Activated CD8-positive, alpha-beta memory T cell treated with anti-CD3 and anti-CD28 coated beads for 36 hours (primary cell): ENCODE results near the gene DOCK9. TPM values are rescaled to one million over a fixed set of nuclear protein-coding genes. Genes with fewer than 3 reads are reported as not detected.

ENCODE experiments used
- CTCF ChIA-PET: fragments of 350-600 bp; sonication (Branson Sonifier 250); formaldehyde crosslinking; loops from one replicate; lab custom pipeline; 2021; ENCODE audit warnings: antibody characterized with exemption; lab: Charles Lee
- POLR2A ChIA-PET: fragments of 350-600 bp; sonication (Branson Sonifier 250); formaldehyde crosslinking; loops from one replicate; lab custom pipeline; 2021; ENCODE audit warnings: antibody characterized with exemption; lab: Charles Lee
- total RNA-seq, 2 experiments: library from RNA; stranded (reverse); gene quantifications; one replicate each; pipeline ENCODE4 v1.2.3, GENCODE V29; 2021

Gene DOCK9
- total RNA-seq, 2 experiments from 2014 or later, result 33.0 to 38.6 TPM

- ChIA-PET POLR2A (no interaction called here), CTCF (interaction anchor here (1.0 kb wide), 1 partner anchor 14 kb away, joined by 3 read pairs; no protein-coding TSS in a partner anchor)
These were observed 17.9 kb downstream of the DOCK9 start for GRCh38 chr13:98959786-98960605.

- POLR2A ChIA-PET, result no interaction called here
- CTCF ChIA-PET, result no interaction called here
These were observed 18.6 kb downstream of the DOCK9 start for GRCh38 chr13:98959291-98959690.

DNA sequence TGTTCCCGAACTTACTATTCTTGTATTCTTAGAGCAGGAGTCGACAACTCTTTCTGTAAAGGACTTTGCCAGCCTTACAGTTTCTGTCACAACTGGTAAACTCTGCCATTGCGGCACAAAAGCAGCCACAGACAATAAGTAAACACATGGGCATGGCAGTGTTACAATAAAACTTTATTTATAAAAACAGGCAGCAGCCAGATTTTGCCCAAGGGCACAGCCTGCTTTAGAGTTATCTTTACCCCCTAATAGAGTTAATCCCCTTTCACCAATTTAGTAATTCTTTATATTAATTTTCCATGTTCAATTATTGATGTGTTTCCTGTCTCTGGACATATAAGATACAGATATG is 19.4 kb downstream of the DOCK9 start:
- CTCF ChIA-PET, result no interaction called here
- POLR2A ChIA-PET, result no interaction called here

GRCh38 chr13:98957731-98958442 is 20.0 kb downstream of the DOCK9 start:
- ChIA-PET POLR2A (no interaction called here), CTCF (no interaction called here)

- CTCF ChIA-PET, result no interaction called here
- POLR2A ChIA-PET, result no interaction called here
These were observed 22.5 kb downstream of the DOCK9 start for GRCh38 chr13:98955336-98955735.

DNA sequence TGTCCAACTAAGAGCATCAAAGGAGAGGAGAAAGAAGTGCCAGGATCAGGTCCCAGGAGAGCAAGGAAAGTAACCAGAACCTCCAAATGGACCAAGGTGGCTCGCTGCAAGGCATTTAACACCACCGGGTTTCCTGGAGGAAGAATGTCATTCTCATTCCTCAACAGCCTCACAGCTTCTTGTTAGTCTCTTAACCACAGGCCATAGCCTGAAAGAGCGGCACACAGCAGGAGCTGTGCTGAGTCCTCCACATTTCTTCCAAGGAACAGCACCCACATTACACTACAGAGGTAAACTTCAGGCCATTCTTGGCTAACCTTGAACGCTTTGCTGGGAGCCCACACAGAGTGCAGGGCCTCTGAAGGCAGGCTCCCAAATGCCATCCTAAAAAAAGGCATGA is 23.6 kb downstream of the DOCK9 start:
- ChIA-PET POLR2A (no interaction called here), CTCF (no interaction called here)

DNA sequence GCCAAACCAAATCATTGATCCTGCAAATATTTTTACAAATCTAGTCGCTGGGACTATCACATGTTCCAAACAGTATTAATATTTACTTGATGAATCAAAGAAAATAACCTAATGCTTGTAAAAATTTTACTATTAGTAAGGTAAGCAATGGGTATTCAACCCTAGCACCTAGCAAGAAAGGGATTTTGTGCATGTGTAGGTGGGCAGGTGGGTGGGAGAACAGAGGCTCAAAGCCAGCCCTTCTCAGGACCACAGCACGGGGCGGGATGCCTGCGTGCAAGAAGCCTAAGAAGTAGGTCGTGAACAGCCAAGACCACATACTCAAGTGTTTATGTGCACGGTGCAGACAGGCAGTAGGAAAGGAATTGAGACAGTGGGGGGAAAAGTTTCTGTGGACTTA is 26.6 kb downstream of the DOCK9 start:
- ChIA-PET POLR2A (no interaction called here), CTCF (no interaction called here)

- POLR2A ChIA-PET, result no interaction called here
- CTCF ChIA-PET, result no interaction called here
These were observed 27.2 kb downstream of the DOCK9 start for GRCh38 chr13:98950705-98951104.

DNA sequence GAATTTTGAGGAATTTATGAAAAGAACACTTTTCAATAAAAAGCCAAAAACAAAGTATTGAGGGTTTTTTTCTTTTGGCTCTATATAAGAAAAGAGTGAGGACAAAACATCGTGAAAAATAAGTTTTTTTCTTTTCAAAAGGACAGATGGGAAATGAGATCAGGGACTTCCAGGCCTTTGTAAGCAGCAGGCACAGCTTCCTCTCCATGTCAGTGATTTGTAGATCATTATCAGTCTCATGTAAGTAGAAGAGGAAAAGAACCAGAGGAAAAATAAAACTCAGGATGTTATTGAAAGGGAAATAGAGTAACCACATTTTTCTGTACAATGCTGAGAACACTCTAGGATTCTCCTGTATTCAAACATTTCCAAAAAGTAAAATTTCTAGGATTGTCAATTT is 29.9 kb downstream of the DOCK9 start:
- ChIA-PET POLR2A (no interaction called here), CTCF (interaction anchor here (0.7 kb wide), 1 partner anchor 243 kb away, joined by 4 read pairs; no protein-coding TSS in a partner anchor)

- CTCF ChIA-PET, result interaction anchor here (1.4 kb wide), 1 partner anchor 15 kb away, joined by 3 read pairs; no protein-coding TSS in a partner anchor
- POLR2A ChIA-PET, result no interaction called here
These were observed 31.8 kb downstream of the DOCK9 start for GRCh38 chr13:98945863-98946605.

DNA sequence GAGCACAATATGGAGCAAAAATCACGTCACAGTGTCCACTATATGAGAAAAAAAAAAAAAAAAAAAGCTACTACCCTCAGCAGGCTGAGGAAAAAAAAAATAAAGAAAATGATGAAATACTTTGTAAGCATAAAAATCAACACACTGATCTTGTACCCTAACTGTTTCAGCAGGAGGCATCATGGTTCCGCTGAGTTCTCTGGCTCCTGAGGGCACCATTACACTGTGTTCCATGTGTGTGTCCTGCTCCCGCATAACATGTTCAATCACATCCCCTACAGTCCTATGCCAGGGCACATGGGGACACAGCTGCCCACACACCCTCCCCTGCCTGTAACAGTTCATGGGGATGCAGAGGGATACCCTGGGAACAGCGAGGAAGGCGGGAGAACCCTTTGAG is 33.5 kb downstream of the DOCK9 start:
- POLR2A ChIA-PET, result no interaction called here
- CTCF ChIA-PET, result no interaction called here

GRCh38 chr13:98942997-98943396 is 34.9 kb downstream of the DOCK9 start:
- ChIA-PET POLR2A (no interaction called here), CTCF (interaction anchor here (0.5 kb wide), 1 partner anchor 95 kb away, joined by 5 read pairs; no protein-coding TSS in a partner anchor)

DNA sequence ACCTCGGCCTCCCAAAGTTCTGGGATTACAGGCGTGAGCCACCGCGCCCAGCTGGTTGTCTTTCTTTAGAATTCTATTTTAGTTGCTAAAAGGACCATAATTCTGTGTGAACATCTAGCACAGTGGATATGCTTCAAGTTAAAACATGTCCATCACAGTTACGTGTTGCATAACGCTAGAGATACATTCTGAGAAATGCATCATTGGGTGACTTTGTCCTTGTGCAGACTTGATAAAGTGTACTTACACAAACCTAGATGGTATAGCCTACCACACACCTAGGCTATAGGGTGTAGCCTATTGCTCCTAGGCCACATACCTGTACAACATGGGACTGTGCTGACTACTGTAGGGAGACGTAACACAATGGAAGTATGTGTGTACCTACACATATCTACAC is 35.4 kb downstream of the DOCK9 start:
- CTCF ChIA-PET, result interaction anchor here (0.5 kb wide), 1 partner anchor 96 kb away, joined by 5 read pairs; no protein-coding TSS in a partner anchor
- POLR2A ChIA-PET, result no interaction called here

DNA sequence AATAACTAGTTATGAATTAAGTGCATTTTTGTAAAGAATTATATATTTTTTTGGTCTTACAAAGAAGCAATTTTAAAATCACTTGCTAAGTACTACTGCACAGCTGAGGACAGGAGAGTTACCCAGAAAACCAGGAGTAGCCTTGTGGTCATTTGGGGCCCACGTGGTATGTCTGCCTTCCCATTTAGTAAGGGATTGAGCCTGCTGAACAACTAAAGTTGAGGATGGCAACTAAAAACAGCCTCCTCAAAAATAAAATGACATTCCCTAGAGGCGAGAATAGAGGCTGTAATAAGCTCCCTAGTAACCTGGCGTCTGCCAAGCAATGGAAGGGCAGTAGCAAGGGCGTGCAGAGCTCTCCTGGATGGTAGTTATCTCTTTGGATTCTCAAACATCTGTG is 36.3 kb downstream of the DOCK9 start:
- ChIA-PET POLR2A (no interaction called here), CTCF (no interaction called here)

DNA sequence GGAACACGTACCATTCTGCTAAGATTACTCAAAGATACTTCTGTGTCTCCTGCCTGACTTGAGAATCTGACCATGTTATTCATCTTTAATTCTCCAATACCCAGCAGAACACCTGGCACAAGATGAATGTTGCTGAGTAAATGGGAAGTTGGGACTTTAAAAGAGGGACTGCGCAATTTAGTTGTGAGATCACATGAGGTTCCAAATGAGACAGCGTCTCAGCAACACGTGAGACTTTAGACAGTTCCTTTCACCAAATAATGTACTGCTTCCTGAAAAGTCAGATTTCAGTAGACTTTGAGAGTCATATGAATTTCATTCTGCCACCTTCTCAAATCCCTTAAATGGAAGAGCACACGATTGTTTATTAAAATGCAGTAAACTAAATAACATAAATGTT is 36.7 kb downstream of the DOCK9 start:
- ChIA-PET POLR2A (no interaction called here), CTCF (no interaction called here)

DNA sequence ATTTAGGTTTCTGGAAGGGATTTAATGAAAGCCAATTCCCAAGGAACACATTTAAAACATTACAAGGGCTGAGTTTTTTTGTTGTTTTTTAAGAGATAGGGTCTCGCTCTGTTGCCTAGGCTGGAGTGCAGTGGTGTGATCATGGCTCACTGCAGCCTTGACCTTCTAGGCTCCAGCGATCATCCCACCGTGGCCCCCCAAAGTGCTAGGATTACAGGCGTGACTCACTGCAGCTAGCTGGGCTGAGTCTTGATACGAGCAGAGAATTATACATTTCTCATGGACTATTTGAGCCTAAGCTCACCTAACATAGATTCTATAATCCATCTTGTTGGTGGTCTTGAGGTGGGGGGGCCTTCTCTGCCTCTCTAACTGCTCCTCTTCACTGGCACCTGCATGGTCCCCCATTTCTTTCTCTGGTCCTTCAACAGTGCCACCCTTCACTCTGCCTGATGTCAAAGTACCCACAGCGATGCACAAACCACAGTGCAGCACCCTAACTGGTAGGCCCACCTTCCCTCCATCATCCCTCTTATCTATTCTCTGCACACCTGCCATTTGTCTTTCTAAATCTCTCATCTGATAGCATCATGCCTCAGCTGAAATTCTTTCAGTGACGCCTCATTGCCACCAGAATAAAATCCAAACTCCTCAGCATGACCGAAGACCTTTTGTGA is 37.4 kb downstream of the DOCK9 start:
- POLR2A ChIA-PET, result no interaction called here
- CTCF ChIA-PET, result no interaction called here

GRCh38 chr13:98939660-98940191 is 38.1 kb downstream of the DOCK9 start:
- CTCF ChIA-PET, result no interaction called here
- POLR2A ChIA-PET, result no interaction called here

DNA sequence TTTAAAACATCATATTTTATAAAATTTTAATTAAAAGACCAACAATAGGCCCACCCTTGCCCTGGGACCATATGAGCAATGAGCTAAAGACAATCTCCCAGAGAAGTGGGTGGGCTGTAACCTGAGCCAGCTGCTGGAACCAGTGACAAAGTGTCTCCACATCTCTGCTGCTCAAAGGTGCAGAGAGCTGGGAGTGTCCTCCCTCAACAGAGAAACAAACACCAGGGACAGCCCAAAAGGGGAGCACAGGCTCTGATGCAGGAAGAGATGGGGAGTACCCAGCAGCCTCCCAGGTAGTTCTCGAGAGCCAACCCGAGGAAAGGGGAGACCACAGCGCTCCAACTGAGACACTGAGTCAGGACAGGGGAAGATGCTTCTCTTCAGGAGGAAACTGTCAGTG is 39.1 kb downstream of the DOCK9 start:
- CTCF ChIA-PET, result no interaction called here
- POLR2A ChIA-PET, result no interaction called here

- POLR2A ChIA-PET, result no interaction called here
- CTCF ChIA-PET, result no interaction called here
These were observed 39.9 kb downstream of the DOCK9 start for GRCh38 chr13:98937911-98938381.
